Sigmoid colon (tissue), 7 donors: ENCODE results near the gene TBCEL. TPM values are rescaled to one million over a fixed set of nuclear protein-coding genes. Genes with fewer than 3 reads are reported as not detected.

Experiments
- DNase-seq: peaks from one replicate; pipeline ENCODE4 v3.0.0-alpha.2; 2019
- H3K27ac ChIP-seq, 4 donors: fragments of 200-600 bp; sonication (generic); one replicate each; pipeline ENCODE4 v1.5.1; 2016 to 2019; ENCODE audit warnings: mild to moderate bottlenecking in 1 of 4
- H3K27me3 ChIP-seq, 3 donors: fragments of 200-600 bp; sonication (generic); one replicate each; pipeline ENCODE4 v1.5.1; 2019; ENCODE audit warnings: mild to moderate bottlenecking in 1 of 3
- H3K36me3 ChIP-seq, 4 donors: fragments of 200-600 bp; sonication (generic); one replicate each; pipeline ENCODE4 v1.5.1; 2016 to 2019
- H3K4me1 ChIP-seq, 4 donors: fragments of 200-600 bp; sonication (generic); one replicate each; pipeline ENCODE4 v1.5.1; 2017 to 2019
- H3K4me3 ChIP-seq, 4 donors: fragments of 200-600 bp; sonication (generic); one replicate each; pipeline ENCODE4 v1.5.1; 2017 to 2019; ENCODE audit warnings: mild to moderate bottlenecking in 2 of 4, moderate library complexity in 1 of 4
- H3K9me3 ChIP-seq, 4 donors: fragments of 200-600 bp in 3 of 4; sonication (generic) in 3 of 4; one replicate each; pipeline versions ENCODE4 v1.5.1 to v1.6.1; 2013 to 2019
- CTCF ChIP-seq, 4 experiments: fragments of 450-650 bp in 3 of 4; fragments of 200-600 bp in 1 of 4; IDR thresholded peaks; one replicate each; pipeline ENCODE4 v1.5.1; 2016 to 2019; ENCODE audit warnings: antibody characterized with exemption in 4 of 4, mild to moderate bottlenecking in 3 of 4, moderate library complexity in 2 of 4
- EP300 ChIP-seq, 4 donors: sonication (generic); formaldehyde crosslinking; IDR thresholded peaks; one replicate each; pipeline ENCODE4 v1.6.1; 2017; ENCODE audit warnings: antibody characterized with exemption in 4 of 4
- POLR2A ChIP-seq, 2 donors: fragments of 450-650 bp; IDR thresholded peaks; one replicate each; pipeline ENCODE4 v1.6.1; 2016; ENCODE audit warnings: antibody characterized with exemption in 2 of 2, mild to moderate bottlenecking in 2 of 2, moderate library complexity in 2 of 2
- POLR2AphosphoS5 ChIP-seq, 4 donors: sonication (generic); formaldehyde crosslinking; IDR thresholded peaks; one replicate each; pipeline ENCODE4 v1.6.1; 2017; ENCODE audit warnings: antibody characterized with exemption in 4 of 4
- WGBS, 2 donors: extraction: QIAGEN DNeasy Blood & Tissue Kit; methylation state at CpG; one replicate each; pipeline ENCODE4 v1.1.7; 2013; 5-methylcytosine and 5-hydroxymethylcytosine counted together
- intact Hi-C: fragments of 100-400 bp; cut with DNase I; formaldehyde crosslinking; loops from one replicate; pipeline ENCODE4 v1.15.1; 2023
- polyA plus RNA-seq, 3 donors: library from polyadenylated mRNA; stranded (reverse); fragments of 200-250 nt; gene quantifications; one replicate each; pipeline ENCODE4 v1.2.3, GENCODE V29; 2013
- total RNA-seq, 4 donors: library from RNA; depleted of rRNA; stranded (reverse); fragments of >200 nt; gene quantifications; one replicate each; pipeline ENCODE4 v1.1.0, GENCODE V29; 2016
- donor health status: healthy with polysubstance abuse.
- donor health status: Bipolar disorder and iron deficiency.
- donor health status: healthy.

The TBCEL gene
- total and polyA plus RNA-seq, 7 donors: 4.2 to 53.3 (median 22.4) TPM

DNA sequence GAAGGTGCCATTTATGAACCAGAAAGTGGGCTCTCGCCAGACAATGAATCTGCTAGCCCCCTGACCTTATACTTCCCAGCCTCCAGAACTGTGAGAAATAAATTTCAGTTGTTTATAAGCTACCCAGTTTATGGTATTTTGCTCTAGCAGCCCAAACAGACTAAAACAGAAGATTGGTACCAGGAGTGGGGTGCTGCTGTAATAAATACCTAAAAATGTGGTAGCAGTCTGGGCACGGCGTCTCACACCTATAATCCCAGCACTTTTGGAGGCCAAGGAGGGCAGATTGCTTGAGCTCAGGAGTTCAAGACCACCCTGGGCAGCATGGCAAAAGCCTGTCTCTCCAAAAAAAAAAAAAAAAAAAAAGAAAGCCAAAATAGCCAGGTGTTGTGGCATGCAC is 98.4 kb downstream of the TBCEL start:
- WGBS, 2 donors: 80 to 82% methylated on average over 3 of the region's 3 CpGs
- TF ChIP-seq EP300 (IDR thresholded peaks at IDR 0.05) (no peak), POLR2AphosphoS5 (IDR thresholded peaks at IDR 0.05) (no peak), CTCF (IDR thresholded peaks at IDR 0.05) (no peak), POLR2A (IDR thresholded peaks at IDR 0.05) (no peak)
- Histone ChIP-seq H3K27me3 (no peaks in the 10 kb centered on the region), H3K4me3 (no peak overlapping the region), H3K9me3 (peaks cover 0 to 4% (median 0%) of the 10 kb centered on the region in 4 donors), H3K27ac (no peak overlapping the region), H3K4me1 (no peaks in the 10 kb centered on the region), H3K36me3 (no peaks in the 10 kb centered on the region)
- DNase-seq: no peak
- intact Hi-C loops: no loop called here

DNA sequence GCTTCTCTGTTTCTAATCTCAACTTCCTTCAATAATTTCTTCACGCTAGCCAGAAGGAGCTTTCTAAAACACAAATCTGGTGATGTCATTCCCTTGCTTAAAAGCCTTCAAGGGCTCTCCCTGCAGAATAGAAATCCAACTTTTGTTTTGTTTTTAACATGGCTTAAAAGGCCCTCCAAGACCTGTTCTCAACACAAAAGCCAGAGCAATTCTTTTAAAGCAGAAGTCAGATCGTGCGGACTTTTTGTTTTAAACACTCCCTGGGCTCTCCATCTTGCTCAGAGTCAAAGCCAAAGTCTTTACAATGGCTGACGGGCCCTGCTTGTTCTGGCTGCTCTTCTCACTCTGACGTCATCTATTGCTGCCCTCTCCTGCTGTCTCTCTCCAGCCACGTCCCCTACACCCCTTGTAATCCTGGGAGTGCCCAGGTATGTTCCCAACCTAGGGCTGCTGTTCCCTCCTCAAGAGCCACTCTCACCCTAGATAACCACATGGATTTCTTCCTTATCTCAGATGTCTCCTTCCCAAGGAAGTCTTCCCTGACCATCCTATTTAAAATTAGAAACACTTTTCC is 99.7 kb downstream of the TBCEL start:
- intact Hi-C loops: no loop called here
- Histone ChIP-seq H3K36me3 (no peaks in the 10 kb centered on the region), H3K4me3 (no peak overlapping the region), H3K4me1 (no peaks in the 10 kb centered on the region), H3K27me3 (no peaks in the 10 kb centered on the region), H3K9me3 (peaks cover 0 to 4% (median 0%) of the 10 kb centered on the region in 4 donors), H3K27ac (no peak overlapping the region)
- TF ChIP-seq POLR2AphosphoS5 (IDR thresholded peaks at IDR 0.05) (no peak), POLR2A (IDR thresholded peaks at IDR 0.05) (no peak), EP300 (IDR thresholded peaks at IDR 0.05) (no peak), CTCF (IDR thresholded peaks at IDR 0.05) (no peak)
- 77 to 79% methylated on average over 6 of the region's 6 CpGs for whole genome bisulfite sequencing, 2 donors
- DNase-seq: no peak

DNA sequence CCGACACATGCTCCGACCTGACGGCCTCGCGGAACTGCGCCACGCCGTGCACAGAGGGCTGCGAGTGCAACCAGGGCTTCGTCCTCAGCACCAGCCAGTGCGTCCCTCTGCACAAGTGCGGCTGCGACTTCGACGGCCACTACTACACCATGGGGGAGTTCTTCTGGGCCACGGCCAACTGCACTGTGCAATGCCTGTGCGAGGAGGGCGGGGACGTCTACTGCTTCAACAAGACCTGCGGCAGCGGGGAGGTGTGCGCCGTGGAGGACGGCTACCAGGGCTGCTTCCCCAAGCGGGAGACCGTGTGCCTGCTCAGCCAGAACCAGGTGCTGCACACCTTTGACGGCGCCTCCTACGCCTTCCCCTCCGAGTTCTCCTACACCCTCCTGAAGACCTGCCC is 103.9 kb downstream of the TBCEL start:
- no peaks in the 10 kb centered on the region for H3K9me3 ChIP-seq
- no peak overlapping the region for H3K4me3 ChIP-seq
- no peaks in the 10 kb centered on the region for H3K36me3 ChIP-seq
- intact Hi-C loops: no loop called here
- WGBS, 2 donors: 96% methylated on average over 30 of the region's 30 CpGs
- H3K4me1 ChIP-seq: no peaks in the 10 kb centered on the region
- TF ChIP-seq POLR2AphosphoS5 (IDR thresholded peaks at IDR 0.05) (no peak), EP300 (IDR thresholded peaks at IDR 0.05) (no peak), CTCF (IDR thresholded peaks at IDR 0.05) (no peak), POLR2A (IDR thresholded peaks at IDR 0.05) (no peak)
- no peak for DNase-seq
- H3K27ac ChIP-seq: no peak overlapping the region
- no peaks in the 10 kb centered on the region for H3K27me3 ChIP-seq

GRCh38 chr11:121129362-121130340 is 105.7 kb downstream of the TBCEL start:
- no peaks in the 10 kb centered on the region for H3K4me1 ChIP-seq
- no peak for DNase-seq
- no peak for TF ChIP-seq CTCF (IDR thresholded peaks at IDR 0.05)
- no peaks in the 10 kb centered on the region for H3K36me3 ChIP-seq
- no peaks in the 10 kb centered on the region for H3K27me3 ChIP-seq
- H3K9me3 ChIP-seq: no peaks in the 10 kb centered on the region
- WGBS, 2 donors: 94 to 95% methylated on average over 29 of the region's 29 CpGs
- intact Hi-C loops: no loop called here
- H3K4me3 ChIP-seq: no peak overlapping the region
- no peak overlapping the region for H3K27ac ChIP-seq
